GM19397 (cell line): ENCODE data around the gene OR6J1.
"Not testable (repeated sequence)": the region's sequence is repeated elsewhere in the genome, so short reads cannot be mapped to it uniquely, and the experiment has no call there.

ENCODE experiments used
- ATAC-seq: cut with Tn5 transposase; IDR thresholded peaks from one replicate; pipeline ENCODE4 v1.9.1; 2021; ENCODE audit warnings: mild to moderate bottlenecking, moderate library complexity; ENCODE audit not compliant: unreplicated experiment

Gene OR6J1

DNA sequence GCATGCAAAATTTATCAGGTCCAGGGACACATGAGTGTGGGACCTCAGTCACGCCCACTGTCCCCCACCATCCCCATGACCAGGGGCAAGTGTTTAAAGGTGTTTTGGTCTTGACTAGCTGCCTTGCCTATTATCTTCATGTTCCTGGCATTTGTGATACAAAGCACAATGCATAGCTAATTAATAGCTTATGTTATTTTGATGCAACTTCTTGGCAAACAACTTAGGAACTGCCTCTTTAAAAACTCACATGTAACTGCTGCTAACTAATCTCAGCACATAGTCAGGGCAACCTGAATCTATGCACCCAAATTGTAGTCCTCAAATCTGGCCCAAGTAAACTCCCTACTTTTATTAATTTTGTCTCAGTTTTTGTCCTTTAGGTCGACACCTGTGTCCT, 7.4 kb upstream of the OR6J1 start:
- ATAC-seq = no peak

DNA sequence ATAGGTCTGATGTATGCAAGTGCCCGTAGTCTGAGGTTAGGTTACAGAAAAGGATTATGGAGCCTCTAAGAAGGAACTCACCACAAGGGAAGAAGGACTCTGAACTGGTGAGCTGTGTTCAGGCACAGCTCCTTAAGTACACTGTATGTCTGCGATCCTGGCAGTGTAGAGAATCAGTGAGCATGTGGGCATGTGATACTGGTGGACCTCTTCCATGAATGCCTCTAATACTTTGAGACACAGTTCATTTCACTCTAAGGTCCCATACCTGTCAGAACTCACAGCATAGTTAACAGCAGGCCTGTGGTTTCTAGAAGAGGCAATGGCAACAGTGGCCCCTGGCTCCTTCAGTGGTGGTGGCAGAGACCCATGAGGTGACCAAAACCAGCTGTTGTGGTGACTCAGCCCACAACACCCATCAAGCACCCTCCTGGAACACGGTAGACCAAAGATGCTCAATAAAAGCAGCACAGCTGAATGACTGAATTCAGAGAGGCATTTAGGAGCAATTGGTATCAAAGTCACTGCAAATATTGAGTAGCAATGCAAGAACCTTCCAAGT, 6.9 kb upstream of the OR6J1 start:
- ATAC-seq = no peak

DNA sequence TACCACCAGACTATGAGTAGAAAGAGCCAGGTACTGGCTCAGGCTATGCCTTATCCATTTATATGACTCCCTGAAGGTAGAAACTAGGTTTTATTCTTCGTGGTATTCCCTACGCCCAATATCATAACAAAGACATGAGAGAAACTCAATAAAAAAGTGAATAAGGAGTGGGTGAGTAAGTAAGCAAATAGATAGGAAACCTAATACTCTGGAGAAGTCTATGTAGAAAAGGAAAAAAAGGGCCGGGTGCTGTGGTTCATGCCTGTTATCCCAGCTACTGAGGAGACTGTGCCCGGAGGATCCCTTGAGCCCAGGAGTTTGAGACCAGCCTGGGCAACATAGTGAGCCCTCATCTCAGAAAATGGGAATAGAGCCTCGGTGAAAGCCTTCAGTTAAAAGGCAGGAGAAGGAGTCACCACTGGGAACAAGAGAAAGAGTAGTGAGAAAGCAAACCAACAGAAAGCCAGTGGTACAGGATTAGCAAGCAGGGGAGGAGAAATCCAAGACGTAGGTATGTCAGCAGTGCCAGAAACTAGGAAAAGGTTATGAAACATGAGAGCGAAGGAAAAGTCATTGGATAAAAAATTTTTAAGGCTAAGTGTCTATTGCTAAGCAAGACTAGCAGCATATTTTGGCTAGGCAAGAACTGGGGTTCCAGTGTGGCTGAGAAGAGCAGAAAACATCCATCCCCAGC, 6.0 kb upstream of the OR6J1 start:
- ATAC-seq = no peak

DNA sequence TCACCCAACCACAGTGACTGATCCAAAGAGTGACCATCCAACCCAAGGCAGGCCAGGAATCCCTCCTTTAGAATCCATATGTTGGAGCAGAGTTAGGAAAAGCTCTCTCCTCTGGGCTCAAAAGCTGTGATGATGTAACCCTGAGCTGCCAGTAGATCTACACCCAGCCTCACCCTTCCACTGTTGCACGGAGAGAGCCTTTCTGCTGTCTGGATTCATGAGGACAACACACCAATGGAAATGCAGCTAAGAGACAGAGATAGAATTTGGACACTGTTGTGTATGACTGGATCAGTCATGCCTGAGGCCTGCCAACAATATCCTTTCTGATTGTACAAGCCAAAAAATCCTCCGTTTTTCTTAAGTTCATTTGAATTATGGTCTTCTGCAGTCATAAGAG, 4.4 kb upstream of the OR6J1 start:
- ATAC-seq = no peak

DNA sequence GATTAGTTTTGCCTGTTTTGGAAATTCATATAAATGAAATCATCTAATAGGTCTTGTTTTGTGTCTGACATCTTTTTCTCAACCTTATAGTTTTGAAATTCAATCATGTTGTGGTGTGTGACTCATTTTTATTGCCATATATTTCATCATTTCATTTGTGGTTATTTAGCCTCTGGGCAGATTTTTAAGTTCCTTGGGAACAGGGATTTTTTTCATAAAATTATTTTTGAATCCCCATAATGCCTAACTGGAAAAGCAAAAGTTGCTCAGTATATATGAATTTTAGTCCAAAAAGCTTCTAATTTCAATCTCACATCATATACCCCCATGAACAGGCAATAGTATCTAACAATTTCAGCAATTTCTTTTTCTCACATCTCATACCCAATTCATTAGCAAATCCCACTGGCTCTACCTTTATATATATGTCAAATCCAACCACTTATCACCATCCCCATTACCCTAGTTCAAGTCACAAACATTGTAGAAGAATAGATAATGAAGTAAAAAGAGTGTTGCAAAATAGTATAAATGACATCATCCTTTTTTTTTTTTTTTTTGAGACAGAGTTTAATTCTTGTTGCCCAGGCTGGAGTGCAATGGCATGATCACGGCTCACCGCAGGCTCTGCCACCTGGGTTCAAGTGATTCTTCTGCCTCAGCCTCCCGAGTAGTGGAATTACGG, 2.6 kb upstream of the OR6J1 start:
- ATAC-seq = no peak

DNA sequence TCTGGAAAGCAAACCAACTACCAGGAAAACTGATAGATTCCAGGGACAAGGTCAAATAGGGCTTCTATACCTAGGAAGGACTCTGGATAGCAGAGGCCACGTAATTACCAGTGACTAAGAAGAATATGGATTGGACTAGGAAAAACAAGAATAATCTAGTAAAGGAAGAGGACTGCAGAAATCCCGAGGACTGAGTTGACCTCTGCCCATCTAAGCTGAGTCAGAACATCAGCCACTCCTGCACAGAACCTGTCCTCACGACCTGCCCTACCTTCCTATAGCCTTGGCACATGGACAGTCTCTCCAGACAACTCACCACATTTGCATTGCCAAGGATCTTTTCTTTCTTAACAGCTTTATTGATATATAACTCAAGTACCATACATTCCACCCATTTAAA, 2.3 kb downstream of the OR6J1 start:
- no peak for ATAC-seq

DNA sequence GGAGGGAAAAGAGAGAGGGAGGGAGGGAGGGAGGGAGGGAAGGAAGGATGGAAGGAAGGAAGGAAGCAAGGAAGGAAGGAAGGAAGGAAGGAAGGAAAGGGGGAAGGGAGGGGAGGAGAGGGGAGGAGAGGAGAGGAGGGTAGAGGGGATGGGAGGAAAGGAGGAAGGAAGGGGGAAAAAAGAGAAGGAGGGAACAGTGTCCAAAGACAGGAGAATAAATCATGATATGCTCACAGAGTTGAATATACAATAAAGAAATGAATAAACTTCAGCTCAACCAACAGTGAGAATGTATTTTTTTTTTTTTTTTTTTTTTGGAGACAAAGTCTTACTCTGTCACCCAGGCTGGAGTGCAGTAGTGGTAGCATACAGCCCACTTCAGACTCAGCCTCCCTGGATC, 4.0 kb downstream of the OR6J1 start:
- no peak for ATAC-seq

DNA sequence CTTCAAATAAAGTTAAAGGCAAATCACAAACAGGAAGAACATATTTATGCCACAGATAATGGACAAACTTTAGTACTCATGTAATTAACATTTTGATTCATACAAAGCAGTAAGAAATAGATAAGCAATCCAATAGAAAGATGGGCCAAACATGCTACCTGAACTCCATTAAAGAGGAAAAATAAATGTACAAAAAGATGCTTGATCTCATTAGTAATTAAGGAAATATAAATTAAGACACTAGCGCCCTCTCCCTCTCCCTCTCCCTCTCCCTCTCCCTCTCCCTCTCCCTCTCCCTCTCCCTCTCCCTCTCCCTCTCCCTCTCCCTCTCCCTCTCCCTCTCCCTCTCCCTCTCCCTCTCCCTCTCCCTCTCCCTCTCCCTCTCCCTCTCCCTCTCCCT, 8.2 kb downstream of the OR6J1 start:
- ATAC-seq = not testable (repeated sequence)

DNA sequence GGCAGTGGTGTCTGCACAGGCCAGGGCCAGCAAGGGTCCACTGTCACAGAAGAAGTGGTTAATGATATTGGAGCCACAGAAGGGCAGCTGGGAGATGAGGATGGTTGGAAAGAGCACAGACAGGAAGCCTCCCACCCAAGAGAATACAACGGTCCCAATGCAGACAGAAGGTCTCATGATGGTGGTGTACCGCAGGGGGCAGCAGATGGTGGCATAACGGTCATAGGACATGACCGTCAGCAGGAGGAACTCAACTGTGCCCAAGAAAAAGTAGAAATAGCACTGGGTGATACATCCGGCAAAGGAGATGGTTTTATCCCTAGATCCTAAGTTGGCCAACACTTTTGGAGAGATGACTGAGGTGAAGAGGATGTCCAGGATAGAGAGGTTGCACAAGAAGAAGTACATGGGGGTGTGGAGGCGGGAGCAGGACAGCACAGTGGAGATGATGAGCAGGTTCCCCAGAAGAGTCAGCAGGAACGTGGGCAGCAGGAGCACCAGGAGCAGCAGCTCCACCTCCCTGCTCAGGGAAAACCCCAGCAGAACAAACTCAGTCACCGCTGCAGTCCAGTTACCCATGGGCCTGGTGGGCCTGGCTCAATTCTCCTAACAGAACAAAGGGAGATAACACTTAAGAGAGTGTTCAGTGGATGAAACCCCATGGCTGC, 9.8 kb downstream of the OR6J1 start:
- ATAC-seq = no peak

DNA sequence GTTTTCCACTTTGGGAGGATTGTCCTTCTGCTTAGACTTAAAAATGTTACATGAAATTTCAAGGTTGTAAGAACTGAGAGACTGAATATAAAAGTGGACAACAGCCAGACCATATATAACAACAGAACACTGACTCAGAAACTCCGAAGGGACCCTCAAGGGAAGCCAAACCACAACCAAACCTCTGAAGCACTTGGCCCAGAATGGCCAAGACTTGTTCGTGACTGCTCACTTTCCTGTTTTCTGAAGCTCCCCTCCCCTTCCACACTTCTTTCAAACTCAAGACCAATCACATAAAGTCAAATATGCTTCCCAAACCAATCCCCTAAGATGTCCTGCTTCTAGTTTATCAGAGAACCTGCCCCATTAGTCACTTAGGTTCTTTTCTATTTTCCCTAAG, 13.7 kb downstream of the OR6J1 start:
- no peak for ATAC-seq

DNA sequence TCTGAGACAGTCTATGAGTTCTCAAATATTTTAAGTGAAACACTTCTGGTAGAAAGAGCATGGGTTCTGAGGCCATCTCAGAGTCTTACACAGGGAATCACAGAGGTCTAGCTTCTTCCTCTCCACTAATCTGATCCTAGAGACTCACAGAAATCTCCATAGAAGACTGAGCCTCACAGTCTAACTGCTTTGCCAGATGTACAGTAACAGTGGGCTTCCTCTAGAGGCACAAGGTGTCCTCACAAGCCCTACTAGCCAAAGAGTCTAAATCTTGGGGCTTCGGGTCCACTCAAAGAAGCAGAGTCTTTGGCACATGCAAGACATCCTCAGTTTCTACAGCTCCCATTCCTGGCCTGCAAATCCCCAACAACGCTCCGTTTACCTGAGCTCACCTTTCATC, 14.1 kb downstream of the OR6J1 start:
- ATAC-seq = no peak

DNA sequence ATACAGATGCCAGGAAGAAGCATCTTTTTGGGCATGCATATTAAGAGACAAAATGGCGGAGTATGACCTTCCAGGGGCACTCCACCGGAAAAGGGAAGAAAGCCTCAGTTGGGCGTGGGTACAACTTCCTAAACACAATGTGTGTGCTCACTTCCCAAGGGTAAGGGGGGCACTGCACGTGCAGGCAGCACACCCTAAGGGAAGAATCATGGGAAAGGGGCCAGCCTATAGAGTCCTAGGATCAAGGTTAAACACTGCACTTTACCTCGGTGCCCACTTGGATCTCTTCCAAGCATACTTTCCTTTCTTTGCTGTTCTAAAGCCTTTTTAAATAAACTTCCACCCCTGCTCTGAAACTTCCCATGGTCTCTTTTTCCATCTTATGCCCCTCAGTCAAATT, 14.8 kb downstream of the OR6J1 start:
- no peak for ATAC-seq

DNA sequence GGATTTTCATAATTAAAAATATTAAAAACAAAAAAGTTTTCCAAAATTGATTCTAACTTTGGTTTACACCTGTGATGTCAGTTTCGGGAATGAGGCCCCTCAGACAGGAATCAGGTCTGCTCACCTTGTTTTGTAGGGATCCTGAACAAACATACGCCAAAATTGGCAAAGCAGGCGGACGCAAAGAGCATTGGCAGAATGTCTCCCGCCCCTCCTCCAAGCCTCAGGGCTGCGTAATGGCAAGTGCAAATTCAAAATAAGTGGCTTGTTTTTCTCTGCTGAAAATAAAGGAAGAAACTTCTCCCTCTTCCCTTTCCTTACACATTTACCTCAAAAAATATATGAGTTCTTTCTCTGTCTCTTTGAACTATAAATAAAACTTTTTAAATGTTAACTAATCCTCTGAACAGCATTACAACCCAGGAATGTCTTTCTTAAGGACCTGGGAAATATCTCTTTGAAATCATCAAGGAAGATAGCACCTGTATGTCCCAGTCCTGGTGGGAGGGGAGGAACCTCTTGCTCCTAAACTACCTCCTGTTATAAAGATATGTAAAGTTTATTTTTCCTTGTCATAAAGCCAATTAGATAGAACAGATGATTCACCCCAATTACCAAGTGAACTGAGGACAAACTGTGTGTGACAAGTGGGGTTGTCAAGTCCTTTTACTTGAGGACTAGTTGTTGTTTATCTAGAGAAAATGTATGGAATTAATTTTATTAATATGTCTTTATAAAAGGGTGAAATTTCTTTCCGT, 16.5 kb downstream of the OR6J1 start:
- ATAC-seq = no peak

DNA sequence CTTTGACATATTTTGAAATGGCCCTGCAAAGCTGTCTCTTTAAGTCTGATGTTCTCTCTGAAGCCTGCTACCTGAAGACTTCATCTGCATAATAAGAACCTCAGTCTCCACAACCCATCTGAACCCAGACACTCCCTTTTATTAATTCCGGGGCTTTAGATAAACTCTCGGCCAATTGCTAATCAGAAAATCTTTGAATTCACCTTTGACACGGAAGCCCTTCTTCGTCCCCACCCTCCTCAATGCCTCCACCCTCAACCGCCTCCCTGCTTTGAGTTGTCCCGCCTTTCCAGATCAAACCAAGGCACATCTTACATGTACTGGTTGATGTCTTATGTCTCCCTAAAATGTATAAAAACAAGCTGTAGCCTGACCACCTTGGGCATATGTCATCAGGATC, 17.6 kb downstream of the OR6J1 start:
- no peak for ATAC-seq

DNA sequence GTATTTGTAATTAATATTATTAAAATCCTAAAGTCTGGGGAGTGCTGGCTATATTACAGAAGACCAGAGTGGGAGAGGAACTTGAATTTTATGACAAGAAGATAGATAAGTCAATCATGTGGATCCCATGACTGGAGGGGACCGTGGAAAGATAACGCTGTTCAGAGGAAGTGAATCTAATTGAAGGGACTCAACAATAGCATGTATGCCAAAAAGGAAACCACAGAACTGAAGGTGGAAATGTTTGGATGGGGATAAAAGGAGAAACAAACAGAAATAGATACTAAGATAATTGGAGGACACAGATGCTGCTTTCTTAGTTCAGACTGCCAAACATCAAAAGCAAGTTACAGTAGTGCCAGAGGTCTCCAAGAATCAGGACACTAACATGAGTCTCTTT, 21.1 kb downstream of the OR6J1 start:
- ATAC-seq = no peak

DNA sequence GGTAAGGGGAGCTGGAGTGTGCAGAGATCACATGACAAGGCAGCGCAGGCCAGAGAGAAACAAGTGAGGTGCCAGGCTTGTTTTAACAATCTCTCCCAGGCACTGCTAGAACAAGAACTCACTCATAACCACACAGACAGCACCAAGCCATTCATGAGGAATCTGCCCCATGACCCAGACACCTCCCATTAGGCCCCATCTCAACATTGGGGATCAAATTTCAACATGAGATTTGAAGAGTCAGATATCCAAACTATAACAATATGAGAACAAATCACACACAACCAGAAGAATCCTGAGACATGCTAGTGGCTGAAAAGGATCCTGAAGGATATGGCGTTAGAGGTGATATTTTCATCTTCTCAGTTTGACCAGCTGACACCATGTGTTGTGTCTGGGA, 21.9 kb downstream of the OR6J1 start:
- ATAC-seq = no peak

DNA sequence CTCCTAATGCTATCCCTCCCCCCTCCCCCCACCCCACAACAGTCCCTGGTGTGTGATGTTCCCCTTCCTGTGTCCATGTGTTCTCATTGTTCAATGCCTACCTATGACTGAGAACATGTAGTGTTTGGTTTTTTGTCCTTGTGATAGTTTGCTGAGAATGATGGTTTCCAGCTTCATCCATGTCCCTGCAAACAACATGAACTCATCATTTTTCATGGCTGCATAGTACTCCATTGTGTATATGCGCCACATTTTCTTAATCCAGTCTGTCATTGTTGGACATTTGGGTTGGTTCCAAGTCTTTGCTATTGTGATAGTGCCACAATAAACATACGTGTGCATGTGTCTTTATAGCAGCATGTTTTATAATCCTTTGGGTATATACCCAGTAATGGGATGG, 28.4 kb downstream of the OR6J1 start:
- not testable (repeated sequence) for ATAC-seq

DNA sequence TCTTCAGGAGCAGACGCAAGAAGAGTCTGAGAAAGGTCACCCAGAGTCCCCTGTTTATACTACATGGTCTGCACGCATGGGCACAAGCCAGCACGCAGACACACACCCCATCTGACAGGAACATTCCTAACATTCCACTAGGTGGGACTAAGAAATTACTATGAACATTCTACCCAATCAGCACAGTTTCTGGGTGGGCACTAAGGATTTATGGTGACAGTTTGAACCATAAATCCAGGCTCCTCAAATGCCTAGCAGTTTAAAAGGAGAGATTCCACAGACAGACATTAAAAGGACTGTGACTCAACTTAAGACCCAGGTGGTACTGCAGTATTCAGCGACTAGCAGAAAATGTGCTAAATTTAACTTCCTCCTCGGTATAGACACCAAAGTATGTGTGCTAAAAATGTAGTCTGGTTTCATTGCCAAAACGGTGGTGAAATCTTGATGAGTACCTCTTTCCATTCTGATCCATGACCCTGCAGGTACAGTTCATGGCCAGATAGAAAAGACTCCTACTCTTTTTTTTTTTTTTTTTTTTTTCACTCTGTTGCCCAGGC, 29.8 kb downstream of the OR6J1 start:
- no peak for ATAC-seq

DNA sequence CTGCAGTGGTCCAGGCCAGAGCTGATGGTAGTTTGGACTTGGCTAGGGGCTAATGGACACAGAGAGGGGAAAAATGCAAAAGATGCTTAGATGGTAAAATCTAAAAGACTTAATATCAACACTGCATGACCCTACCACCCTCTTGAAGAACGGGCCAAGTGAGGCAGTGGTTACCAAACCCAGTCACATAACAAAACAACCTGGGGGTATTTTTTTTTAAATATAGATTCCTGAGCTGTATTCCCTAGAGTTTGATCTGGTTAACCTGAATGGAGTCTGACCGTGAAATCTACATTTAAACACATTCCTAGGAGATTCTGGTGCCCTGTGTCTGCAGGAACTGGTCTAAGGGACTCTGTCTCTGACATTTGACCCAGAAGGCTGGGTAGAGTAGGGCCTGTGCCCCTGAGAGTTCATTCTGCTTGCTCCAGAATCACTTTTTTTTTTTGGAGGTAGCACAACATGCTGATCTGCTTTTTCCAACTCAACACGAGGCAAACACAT, 30.4 kb downstream of the OR6J1 start:
- ATAC-seq = no peak

DNA sequence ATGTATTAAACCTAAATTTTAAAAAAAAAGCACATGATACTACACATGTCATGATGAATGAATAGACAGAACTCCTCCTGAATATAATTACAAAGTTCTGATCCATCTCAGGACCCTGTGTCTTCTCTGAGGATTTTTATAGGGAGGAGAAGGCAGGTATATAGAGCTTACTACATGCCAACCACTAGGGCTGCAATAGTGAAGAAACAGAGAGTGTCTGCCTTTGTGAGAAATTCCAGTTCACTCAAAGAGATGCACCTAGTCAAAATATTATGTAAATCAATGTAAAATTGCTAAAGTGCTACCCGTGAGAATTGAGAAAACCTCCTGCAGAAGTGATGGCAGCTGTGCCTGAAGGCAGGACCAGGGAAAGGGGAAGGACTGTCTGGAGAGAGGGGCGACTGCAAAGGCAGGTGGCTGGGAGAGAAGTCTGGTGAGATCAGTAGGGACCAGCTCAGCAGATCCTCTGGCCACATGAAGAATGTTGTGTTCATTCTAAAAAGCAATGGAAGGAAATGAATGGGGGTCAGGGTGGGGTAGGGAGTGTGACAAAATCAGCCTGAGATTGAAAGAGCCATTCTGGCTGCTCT, 31.0 kb downstream of the OR6J1 start:
- ATAC-seq = no peak
